Natural killer cell (primary cell): ENCODE data around the gene ST8SIA2. TPM values are rescaled to one million over a fixed set of nuclear protein-coding genes. Genes with fewer than 3 reads are reported as not detected.

Source experiments
- ATAC-seq, 3 donors: fragments of 150-1000 bp in 2 of 3; fragments of 200-7000 bp in 1 of 3; cut with Tn5 transposase; 1 replicate in 1 of 3; 2 replicates in 2 of 3; pipeline ENCODE4 v1.10.0; 2021; ENCODE audit warnings: mild to moderate bottlenecking in 2 of 3, moderate library complexity in 2 of 3
- DNase-seq, 2 donors: peaks; one replicate each; pipeline versions ENCODE4 v3.0.0 to v3.0.0-alpha.2; 2013 to 2021; ENCODE audit warnings: mixed read lengths in 1 of 2
- H3K27ac ChIP-seq: one replicate; pipeline ENCODE4 v1.5.1; 2013; ENCODE audit warnings: mild to moderate bottlenecking, low read length
- H3K27me3 ChIP-seq: one replicate; pipeline ENCODE4 v1.6.1; 2013; ENCODE audit warnings: low read length; ENCODE audit not compliant: control insufficient read depth, insufficient read depth
- H3K36me3 ChIP-seq: one replicate; pipeline ENCODE4 v1.6.1; 2013; ENCODE audit warnings: low read length; ENCODE audit not compliant: control insufficient read depth, insufficient read depth
- H3K4me1 ChIP-seq: one replicate; pipeline ENCODE4 v1.6.1; 2013; ENCODE audit warnings: low read length; ENCODE audit not compliant: control insufficient read depth, insufficient read depth
- H3K4me3 ChIP-seq: one replicate; pipeline ENCODE4 v1.5.1; 2013; ENCODE audit warnings: low read length
- H3K9me3 ChIP-seq: one replicate; pipeline ENCODE4 v1.6.1; 2013; ENCODE audit warnings: low read length; ENCODE audit not compliant: control insufficient read depth, insufficient read depth
- H3K27ac Mint-ChIP-seq, 2 donors: one replicate each; pipeline ENCODE4 v1.8.0; 2022; ENCODE audit warnings: mild to moderate bottlenecking in 2 of 2, mixed read lengths in 2 of 2, moderate library complexity in 1 of 2
- H3K27me3 Mint-ChIP-seq, 2 donors: one replicate each; pipeline ENCODE4 v1.8.0; 2022; ENCODE audit warnings: low read depth in 2 of 2, mixed read lengths in 2 of 2
- H3K36me3 Mint-ChIP-seq: one replicate; pipeline ENCODE4 v1.8.0; 2022; ENCODE audit warnings: mixed read lengths
- H3K4me1 Mint-ChIP-seq, 2 donors: one replicate each; pipeline ENCODE4 v1.8.0; 2022; ENCODE audit warnings: mixed read lengths in 2 of 2
- H3K4me3 Mint-ChIP-seq: one replicate; pipeline ENCODE4 v1.8.0; 2022; ENCODE audit warnings: mild to moderate bottlenecking, moderate library complexity, mixed read lengths
- H3K9me3 Mint-ChIP-seq, 2 donors: one replicate each; pipeline ENCODE4 v1.8.0; 2022; ENCODE audit warnings: mixed read lengths in 2 of 2
- CTCF ChIP-seq: fragments of 200-600 bp; IDR thresholded peaks from one replicate; pipeline ENCODE4 v1.8.0; 2022; ENCODE audit warnings: antibody characterized with exemption
- WGBS: methylation state at CpG from one replicate; pipeline ENCODE4 v1.1.7; 2013; ENCODE audit warnings: missing lambda C conversion rate; ENCODE audit not compliant: insufficient coverage; 5-methylcytosine and 5-hydroxymethylcytosine counted together
- intact Hi-C: fragments of 100-400 bp; cut with micrococcal nuclease; formaldehyde crosslinking; loops from one replicate; pipeline ENCODE4 v1.14.2; 2022
- total RNA-seq, 4 donors: library from RNA; stranded (reverse); fragments of 120-200 nt in 1 of 4; gene quantifications; one replicate each; pipeline versions ENCODE4 v1.2.3 to v1.2.4, GENCODE V29; 2013 to 2022

ST8SIA2 gene
- total RNA-seq, 3 donors from 2014 or later (not counting 1 experiment from before 2014, with no cell fraction given), result not detected

GRCh38 chr15:92480361-92480760 is 86.7 kb downstream of the ST8SIA2 start:
- Histone ChIP-seq H3K27ac (no peak overlapping the region), H3K36me3 (no peaks in the 10 kb centered on the region), H3K4me1 (no peaks in the 10 kb centered on the region), H3K4me3 (no peak overlapping the region), H3K27me3 (no peaks in the 10 kb centered on the region), H3K9me3 (no peaks in the 10 kb centered on the region)
- H3K9me3 Mint-ChIP-seq, result no peaks in the 10 kb centered on the region
- H3K27ac Mint-ChIP-seq, result no peak overlapping the region
- H3K36me3 Mint-ChIP-seq, result no peaks in the 10 kb centered on the region
- no peak for TF ChIP-seq CTCF
- peaks cover 13 to 40% of the 10 kb centered on the region in 2 donors for H3K27me3 Mint-ChIP-seq
- 91% methylated on average over 4 of the region's 4 CpGs for WGBS
- ATAC-seq (no peak), DNase-seq (no peak)
- no peak overlapping the region for H3K4me3 Mint-ChIP-seq
- intact Hi-C loops, result no loop called here
- no peaks in the 10 kb centered on the region for H3K4me1 Mint-ChIP-seq

GRCh38 chr15:92485441-92485840 is 91.8 kb downstream of the ST8SIA2 start:
- no peak for ATAC-seq

GRCh38 chr15:92492551-92493115 is 99.0 kb downstream of the ST8SIA2 start:
- H3K4me1 Mint-ChIP-seq, result no peaks in the 10 kb centered on the region
- H3K27me3 ChIP-seq, result no peaks in the 10 kb centered on the region
- H3K36me3 Mint-ChIP-seq, result no peaks in the 10 kb centered on the region
- DNase-seq (no peak), ATAC-seq (no peak)
- H3K9me3 Mint-ChIP-seq, result no peaks in the 10 kb centered on the region
- H3K27ac ChIP-seq, result no peak overlapping the region
- TF ChIP-seq CTCF, result no peak
- intact Hi-C loops, result no loop called here
- no peaks in the 10 kb centered on the region for H3K9me3 ChIP-seq
- H3K27me3 Mint-ChIP-seq, result peaks cover 5 to 15% of the 10 kb centered on the region in 2 donors
- no peak overlapping the region for H3K4me3 Mint-ChIP-seq
- no peaks in the 10 kb centered on the region for H3K4me1 ChIP-seq
- H3K4me3 ChIP-seq, result no peak overlapping the region
- no peak overlapping the region for H3K27ac Mint-ChIP-seq
- 85% methylated on average over 7 of the region's 7 CpGs for WGBS
- H3K36me3 ChIP-seq, result no peaks in the 10 kb centered on the region

More at GRCh38 chr15:92485441-92485840, 91.8 kb downstream of the ST8SIA2 start:
- 94% methylated on average over 1 of the region's 1 CpG for WGBS
- intact Hi-C loops, result no loop called here
- no peak overlapping the region for H3K4me3 Mint-ChIP-seq
- no peaks in the 10 kb centered on the region for H3K9me3 Mint-ChIP-seq
- H3K27me3 Mint-ChIP-seq, result peaks cover 16 to 18% of the 10 kb centered on the region in 2 donors
- Histone ChIP-seq H3K9me3 (no peaks in the 10 kb centered on the region), H3K4me3 (no peak overlapping the region), H3K27ac (no peak overlapping the region), H3K4me1 (no peaks in the 10 kb centered on the region), H3K36me3 (no peaks in the 10 kb centered on the region), H3K27me3 (no peaks in the 10 kb centered on the region)
- no peak for DNase-seq
- H3K27ac Mint-ChIP-seq, result no peak overlapping the region
- no peak for TF ChIP-seq CTCF
- no peaks in the 10 kb centered on the region for H3K36me3 Mint-ChIP-seq
- H3K4me1 Mint-ChIP-seq, result no peaks in the 10 kb centered on the region

GRCh38 chr15:92494806-92495336 is 101.2 kb downstream of the ST8SIA2 start:
- Histone ChIP-seq H3K9me3 (no peaks in the 10 kb centered on the region), H3K27me3 (no peaks in the 10 kb centered on the region), H3K36me3 (no peaks in the 10 kb centered on the region), H3K27ac (no peak overlapping the region), H3K4me3 (no peak overlapping the region), H3K4me1 (no peaks in the 10 kb centered on the region)
- WGBS, result 72% methylated on average over 6 of the region's 6 CpGs
- Mint-ChIP-seq H3K36me3 (no peaks in the 10 kb centered on the region), H3K4me1 (no peaks in the 10 kb centered on the region), H3K9me3 (no peaks in the 10 kb centered on the region), H3K27me3 (peaks cover 8 to 19% of the 10 kb centered on the region in 2 donors), H3K4me3 (no peak overlapping the region), H3K27ac (no peak overlapping the region)
- no peak for TF ChIP-seq CTCF
- ATAC-seq (no peak), DNase-seq (no peak)
- intact Hi-C loops, result no loop called here
